GM18499 (cell line): ENCODE data around the gene GRK5.

Source experiments
- ATAC-seq: cut with Tn5 transposase; IDR thresholded peaks from one replicate; pipeline ENCODE4 v1.9.1; 2021; ENCODE audit warnings: moderate number of reproducible peaks; ENCODE audit not compliant: insufficient read depth, unreplicated experiment

GRK5 gene

DNA sequence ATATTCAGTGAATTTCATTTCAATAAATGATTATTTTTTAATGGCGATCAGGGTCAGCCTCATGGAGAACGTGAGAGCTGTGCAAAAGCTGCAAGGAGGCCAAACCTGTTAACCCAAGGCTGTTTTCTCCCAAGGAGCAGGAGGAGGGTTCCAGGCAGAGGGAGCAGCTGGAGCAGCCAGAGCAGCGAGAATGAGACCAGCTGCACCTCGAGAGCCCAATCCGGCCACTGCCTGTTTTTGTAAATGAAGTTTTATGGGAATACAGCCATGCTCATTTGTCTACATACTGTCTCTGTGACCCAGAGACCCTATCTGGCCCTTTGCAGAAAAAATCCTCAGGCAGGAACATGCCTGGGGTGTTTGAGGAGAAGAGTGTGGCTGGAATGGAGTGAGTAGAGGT lies 104.9 kb downstream of the GRK5 start:
- no peak for ATAC-seq

DNA sequence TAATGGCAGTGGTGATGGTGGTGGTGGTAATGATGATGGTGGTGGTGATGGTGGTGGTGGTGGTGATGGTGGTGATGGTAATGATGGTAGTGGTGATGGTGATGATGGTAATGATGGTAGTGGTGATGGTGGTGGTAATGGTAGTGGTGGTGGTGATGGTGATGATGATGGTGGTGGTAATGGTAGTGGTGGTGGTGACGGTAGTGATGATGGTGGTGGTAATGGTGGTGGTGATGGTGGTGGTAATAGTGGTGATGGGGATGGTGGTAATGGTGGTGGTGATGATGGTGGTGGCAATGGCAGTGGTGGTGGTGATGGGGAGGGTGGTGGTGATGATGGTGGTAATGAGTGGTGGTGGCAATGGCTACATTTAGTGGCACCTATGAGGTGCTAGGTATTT lies 105.7 kb downstream of the GRK5 start:
- no peak for ATAC-seq

DNA sequence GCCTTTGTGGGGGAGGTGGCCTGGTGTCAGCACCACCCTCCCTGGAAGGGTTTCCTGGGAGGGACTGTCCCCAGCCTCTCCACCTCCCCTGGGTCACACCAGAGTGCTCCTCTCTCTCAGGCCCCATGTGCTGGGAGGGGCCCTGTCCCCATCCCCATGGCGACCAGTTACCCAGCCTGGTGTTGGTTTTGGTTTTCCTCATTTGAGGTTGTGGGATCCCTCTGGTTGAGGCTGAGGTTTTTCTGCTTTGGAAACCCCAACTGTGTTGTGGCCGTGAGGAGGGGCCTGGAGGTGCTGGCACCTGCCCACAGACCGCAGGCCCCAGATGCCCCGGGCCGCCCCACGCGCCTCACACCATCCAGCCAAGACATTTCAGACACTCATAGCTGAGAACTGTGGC lies 106.3 kb downstream of the GRK5 start:
- ATAC-seq: peak; percentile 46

DNA sequence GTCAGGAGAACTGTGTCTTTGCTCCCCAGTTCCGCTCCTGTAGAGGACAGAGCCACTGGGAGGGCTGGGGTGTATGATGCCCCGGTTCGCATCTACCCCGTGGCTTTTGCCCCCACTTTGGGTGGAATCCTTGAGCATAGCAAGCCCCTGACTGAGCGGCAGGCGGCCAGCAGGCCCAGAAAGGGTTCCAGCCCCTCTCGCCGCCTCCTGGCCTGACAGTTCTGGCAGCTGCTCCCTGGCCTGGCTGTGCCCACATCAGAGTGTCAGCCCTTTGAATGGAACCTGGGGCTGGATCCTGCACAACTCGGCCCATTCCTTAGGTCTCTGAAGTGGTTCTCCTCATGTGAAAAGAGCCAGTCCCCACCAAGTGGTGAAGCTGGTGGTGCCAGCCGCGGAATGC lies 106.7 kb downstream of the GRK5 start:
- no peak for ATAC-seq

DNA sequence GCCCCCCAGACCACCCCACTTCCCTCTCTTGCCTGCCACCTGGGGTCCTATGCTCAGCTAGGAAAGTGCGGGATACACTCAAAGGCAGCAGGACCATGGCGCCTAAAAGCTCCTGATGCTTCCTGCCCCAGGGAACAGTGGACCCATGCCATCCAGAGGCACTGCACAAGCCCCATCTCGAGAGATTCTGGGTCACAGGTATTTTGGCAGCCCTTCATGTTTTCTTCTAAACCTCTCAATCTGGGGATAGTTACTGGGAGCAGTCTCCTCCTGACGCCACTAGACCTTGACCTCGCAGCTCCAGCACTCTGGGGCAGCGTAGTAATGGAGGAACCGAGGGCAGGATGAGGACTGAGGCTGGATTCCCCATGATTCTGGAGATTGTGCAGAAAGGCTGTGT lies 107.1 kb downstream of the GRK5 start:
- ATAC-seq: no peak

DNA sequence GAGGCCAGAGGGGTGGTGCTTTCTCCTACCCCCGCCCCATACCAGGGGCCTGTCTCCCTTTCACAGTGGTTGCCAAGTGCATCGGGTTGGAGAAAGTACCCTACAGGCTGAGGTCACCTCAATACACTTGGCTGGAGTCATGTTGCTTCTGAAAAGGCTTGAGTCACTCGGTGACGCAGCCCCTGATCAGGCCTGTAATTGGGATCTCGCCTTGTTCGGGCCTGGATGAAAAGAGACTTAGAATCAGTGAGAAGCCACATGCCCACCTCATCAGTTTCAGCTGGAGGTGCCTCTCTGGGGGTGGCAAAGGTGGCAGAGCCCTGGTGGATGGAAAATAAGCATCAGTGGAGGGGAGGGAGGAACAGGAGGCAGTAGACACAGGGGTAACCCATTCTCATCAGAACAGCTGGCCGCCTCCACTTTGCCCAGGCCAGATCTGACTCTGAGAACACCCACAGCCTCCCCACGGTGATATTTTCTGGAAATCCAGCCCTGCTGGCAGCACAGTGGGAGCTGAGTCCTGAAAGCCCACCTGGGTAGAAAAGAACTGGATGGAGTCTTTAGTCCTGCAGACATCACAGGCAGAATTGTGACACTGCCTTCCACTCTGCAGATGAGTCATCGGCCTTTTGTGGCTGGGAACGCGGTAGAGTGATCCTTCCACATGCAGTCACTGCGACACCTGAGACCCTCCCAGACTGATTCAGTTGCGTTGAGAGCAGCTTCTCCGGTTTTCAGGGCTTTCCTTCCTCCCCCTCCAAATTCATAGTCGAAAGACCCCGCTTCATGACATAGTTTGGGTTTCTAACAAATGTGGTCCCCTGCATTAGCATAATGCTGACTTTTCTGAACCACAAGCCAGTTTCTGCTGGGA lies 108.0 kb downstream of the GRK5 start:
- ATAC-seq: peak; percentile 39

DNA sequence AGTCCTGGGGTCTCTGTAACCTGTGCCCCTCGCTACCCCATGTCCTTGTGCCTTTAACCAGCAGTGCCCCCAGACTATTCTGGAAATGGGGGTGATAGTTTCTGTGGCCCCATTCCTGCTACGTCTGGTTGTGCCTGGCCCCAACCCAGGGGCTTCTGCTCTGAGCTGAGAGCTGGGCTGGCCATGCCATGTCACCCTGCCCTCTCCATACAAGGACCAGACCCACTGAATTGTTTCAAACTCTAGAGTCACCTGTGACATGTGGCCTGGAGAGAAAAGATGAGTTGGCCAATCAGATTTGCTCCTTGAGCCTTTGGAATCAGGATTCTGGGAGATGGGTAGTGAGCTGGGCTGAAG lies 108.6 kb downstream of the GRK5 start:
- ATAC-seq: no peak

DNA sequence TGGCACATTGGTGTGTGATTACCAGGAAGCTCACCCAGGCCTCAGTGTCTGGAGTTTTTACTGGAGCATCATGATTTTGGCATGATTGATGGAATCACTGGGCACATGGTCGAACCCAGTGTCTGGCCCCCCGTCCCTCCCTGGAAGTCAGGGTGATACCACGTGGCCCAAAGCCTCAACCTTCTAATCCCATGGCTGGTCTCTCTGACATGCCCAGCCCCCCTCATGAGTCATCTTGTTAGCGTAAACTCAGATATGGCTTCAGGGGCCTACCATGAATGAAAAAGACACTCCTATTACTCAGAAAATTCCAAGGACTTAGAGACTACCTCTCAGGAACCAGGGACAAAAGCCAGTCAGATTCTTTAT lies 109.3 kb downstream of the GRK5 start:
- no peak for ATAC-seq

DNA sequence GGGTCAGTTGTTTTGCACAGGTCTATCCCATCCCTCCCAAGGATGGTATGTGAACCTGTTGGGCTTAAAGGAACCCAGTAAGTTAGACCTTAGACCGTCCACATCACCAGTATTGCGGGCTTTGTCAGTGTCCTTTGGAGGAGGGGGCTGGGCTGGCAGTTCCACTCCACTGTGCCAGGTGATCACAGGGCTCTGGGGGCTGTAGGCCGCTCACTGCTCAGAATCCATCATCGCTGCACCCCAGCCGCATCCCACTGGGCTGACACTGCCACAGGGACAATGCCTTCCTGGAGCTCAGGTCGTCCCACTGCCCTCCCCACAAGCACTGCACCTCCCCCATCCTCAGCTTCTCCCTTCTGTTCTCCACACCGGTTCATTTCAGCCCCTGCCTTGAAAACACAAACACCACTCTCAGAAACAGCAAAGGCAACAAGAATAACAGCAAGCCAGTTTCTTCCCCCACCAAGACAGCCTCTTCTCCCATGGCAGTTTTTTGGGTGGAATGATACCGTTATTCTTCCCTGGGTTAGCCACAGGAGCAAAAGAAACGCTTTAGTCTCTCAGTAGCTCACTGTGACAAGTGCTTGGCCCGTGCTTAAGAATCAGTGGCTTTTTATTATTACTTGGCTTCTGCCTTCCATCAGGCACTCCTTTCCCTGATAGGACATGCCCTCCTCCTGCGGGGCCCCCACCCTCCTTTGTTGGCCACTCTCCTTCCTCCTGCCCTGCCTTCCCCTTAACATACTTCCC lies 111.2 kb downstream of the GRK5 start:
- ATAC-seq: no peak

DNA sequence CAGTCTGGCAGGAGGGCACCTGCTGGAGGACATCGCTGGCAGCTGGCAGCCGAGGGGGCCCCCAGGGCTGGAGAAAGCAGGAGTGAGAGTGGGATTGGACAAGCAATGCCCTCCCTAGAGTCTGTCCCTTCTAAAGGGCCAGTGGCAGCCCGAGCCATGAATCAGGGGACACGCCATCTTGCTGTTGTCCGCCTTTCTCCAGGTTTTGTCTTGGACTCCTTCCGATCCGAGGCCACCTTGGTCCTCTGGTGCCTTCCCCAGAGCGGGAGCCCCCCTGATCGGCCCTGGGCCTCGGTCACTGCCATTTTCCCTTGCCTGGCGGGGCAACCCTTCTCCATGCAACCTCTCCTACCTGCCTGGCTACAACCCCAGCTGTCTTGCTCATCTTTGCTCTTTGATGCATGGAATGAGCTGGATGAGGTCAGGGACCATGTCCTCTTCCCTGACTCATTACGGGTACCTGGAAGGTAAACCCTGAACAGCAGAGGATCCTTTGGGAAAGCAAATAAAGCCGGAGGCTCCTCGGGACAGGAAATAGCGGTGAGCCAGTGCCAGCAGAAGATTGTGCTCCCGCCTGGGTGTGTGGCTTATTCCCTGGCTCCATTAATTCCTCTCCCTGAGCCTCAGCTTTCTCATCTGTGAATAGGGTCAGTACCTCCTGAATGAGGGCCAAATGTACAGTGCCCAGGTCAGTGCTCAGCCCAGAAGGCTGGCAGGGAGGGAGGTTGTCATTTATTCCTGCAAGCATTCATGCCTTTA lies 112.0 kb downstream of the GRK5 start:
- no peak for ATAC-seq

DNA sequence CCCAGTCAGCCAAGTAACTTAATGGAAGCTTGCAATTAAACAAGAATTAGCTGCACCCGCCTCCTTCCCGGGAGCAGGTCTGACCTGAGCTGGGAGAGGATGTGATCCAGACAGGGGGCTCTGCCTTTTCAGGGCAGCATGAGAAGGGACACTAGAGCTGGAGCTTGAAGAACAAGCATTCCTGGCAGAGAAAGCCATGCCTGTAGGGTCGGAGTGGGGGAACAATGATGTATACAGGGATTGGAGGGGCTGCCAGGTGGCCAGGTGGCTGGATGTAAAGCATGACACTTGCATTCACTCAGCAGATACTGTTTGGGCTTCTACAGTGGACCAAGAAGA lies 112.5 kb downstream of the GRK5 start:
- no peak for ATAC-seq

DNA sequence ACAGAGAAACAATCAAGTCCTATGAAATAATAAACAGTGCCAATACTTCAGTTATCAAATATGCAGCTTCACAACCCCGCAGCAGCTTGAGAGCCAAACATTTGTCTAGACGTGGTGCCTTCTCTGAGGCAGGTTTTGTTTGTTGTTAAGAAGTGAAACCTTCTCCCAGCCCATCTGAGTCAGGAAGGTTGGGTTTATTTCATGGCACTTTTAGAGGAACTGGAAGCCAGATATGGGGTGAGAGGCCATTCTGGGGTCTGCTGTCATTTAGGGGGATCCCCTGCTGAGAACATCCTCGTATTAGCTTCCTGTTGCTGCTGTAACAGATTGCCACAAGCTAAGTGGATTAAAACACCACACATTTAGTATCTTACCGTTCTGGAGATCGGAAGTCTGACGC lies 113.6 kb downstream of the GRK5 start:
- no peak for ATAC-seq

DNA sequence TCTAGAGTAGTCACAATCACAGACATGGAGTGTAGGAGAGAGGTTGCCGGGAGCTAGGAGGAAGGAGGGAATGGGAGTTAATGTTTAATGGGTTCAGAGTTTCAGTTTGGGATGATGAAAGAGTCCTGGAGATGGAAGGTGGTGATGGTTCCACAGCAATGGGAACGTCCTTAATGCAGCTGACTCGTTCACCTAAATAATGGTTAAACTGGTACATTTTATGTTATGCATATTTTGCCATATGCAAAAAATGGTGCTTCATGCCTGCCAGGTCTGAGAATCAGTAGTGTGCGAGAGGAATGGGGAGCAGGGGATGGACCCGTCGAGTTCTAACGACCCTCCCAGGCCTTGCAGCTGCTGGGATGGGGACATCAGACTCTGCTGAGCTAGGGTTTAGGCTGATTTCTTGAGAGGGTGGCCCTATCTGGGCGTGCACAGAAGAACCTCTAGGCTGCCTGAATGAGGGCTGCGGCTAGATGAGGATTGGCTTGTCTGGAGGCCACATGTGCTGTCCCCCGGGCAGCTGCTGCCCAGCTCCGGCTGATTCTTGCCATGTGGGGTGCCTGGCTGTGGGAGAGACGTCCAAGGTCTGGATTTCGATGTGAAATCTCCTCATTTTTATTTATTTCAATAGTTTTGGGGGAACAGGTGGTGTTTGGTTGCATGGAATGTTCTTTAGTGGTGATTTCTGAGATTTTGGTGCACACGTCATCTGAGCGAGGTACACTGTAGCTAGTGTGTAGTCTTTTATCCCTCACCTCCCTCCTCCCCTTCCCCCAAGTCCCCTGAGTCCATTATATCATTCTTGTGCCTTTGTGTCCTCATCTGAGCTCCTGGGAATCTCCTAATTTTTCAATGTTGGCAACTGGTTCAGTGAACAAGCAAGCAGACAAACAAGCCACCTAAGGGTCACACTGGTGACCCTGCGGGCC lies 116.0 kb downstream of the GRK5 start:
- no peak for ATAC-seq

DNA sequence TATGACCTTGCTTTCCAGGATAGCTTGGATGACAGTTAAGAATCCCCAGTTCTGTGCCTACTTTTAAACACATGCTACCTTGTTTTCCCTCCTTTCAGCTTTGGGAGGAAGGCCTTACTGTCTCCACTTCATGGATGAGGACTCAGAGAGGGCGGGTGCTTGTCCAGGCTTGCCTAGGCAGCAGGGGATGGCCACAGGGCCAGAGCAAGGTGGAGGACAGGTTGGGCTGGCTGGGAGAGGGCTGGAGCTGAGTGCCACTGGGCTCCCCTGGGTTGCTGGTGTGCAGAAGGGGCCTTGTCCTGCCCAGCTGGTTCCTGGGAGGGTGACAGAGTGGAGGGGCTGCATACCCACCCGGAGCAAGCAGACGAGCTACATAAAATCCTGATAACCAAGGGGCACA lies 117.8 kb downstream of the GRK5 start:
- no peak for ATAC-seq

DNA sequence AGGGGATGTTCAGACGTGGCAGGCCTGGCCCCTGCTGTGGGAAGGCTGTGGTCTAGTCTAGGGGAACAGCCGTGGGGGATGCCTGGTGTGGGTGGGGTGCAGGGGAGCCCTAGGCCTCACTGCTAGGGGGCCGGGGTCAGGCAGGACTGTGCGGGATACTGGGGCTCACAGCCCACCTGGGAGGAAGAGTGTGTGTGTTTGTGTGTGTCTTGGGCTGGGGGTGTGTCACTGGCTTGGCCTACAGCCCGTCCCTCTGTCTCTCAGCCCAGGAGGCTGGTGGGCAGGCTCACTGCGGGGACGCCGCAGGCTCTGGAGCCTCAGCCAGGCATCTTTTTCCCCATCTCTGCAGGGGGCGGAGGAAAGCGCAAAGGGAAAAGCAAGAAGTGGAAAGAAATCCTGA lies 118.8 kb downstream of the GRK5 start:
- ATAC-seq: no peak

DNA sequence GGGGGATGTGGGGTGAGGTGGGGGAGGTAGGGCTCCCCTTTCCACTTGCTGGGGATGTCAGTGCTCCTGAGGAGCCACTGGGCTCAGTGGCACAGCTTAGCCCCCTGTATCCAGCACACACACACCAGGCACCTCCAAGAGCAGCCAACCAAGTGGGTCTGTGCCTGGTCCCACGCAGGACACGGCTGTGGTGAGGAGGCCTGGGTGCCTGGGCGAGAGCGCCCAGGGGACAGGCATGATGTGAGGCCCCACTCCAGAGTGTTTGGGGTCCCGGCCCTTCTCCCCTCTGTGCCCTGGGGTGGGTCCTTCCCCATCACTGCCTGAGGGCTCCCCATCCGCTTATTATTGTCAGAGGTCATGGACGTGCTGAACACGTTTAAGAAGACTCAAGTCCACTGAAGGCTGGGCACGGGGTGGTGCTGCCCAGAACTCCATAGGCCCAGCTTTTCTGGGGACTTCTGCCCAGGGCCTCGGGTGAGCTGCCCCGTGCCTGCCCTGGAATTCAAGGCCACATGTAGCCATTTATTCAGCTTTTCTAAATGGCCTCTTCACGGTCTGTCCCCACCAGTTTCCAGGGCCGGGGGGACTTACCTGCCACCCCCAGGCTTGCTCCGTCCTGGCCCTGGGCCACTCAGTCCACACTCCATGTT lies 119.8 kb downstream of the GRK5 start:
- no peak for ATAC-seq

DNA sequence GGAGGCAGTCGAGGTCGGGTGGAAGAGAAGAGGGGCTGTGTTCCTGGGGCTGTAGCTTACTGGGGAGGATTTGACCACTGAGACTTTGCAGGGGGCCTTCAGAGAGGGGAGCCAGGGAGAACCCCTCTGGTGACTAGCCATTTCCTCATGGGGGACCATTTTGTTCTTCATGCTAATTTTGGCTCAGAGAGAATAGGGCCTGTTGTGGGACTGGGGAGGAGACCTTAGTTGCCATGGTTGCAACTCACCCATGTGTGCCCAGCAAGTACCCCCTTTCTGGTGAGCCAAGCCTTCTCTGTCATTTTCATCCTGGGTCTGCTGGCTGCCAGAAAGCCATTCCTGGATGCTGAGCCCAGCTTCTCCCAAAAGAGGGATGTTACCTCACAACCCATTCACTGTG lies 120.9 kb downstream of the GRK5 start:
- no peak for ATAC-seq

DNA sequence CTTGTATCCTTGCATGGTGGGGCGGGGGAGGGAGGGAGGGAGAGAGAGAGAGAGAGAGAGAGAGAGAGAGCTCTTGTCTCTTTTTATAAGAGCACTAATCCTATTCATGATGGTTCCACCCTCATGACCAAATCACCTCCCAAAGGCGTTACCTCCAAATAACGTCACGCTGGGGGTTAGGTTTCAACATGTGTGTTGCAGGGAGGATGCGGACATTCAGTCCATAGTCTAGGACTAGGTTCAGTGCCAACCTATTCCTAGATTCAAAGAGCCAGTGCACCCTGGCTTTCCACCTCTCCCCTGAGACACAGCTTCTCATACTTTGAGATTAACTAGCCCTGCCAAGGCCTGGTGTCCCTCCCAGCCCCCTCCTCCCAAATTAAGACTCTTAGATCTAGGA lies 123.0 kb downstream of the GRK5 start:
- no peak for ATAC-seq

DNA sequence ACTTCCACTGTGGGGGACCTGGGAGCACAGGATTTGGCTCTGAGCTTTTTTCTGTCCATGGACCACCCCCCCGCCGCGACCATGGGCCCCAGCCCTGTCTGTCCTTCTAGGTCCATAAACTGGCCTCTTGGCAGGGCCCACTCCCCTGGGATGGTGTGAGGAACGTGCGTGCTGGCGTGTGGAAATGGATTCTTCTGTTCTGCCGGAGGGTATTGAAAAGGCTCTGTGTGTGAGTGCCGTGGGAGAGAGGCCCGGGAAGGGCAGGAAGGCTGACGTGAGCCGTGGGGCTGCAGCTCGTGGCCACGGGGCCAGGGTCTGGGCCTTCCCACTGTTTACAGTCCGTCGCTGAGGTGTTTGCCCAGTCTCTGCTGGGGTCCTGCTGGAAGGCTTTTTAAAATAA lies 123.7 kb downstream of the GRK5 start:
- ATAC-seq: no peak
